Lower lobe of right lung (tissue), 2 donors: ENCODE measurements around the gene TRPC6. TPM values are rescaled to one million over a fixed set of nuclear protein-coding genes. Genes with fewer than 3 reads are reported as not detected.

ENCODE experiments used
- ATAC-seq, 2 donors: fragments of 200-7000 bp; cut with Tn5 transposase; one replicate each; pipeline ENCODE4 v1.9.1; 2020 to 2022; ENCODE audit warnings: mild to moderate bottlenecking in 2 of 2, moderate library complexity in 2 of 2
- DNase-seq: peaks from one replicate; pipeline ENCODE4 v3.0.0-alpha.2; 2020
- H3K27ac ChIP-seq: fragments of 200-600 bp; one replicate; pipeline ENCODE4 v1.8.0; 2022
- H3K27me3 ChIP-seq: fragments of 200-600 bp; one replicate; pipeline ENCODE4 v1.8.0; 2022; ENCODE audit warnings: low read depth
- H3K36me3 ChIP-seq: fragments of 200-600 bp; one replicate; pipeline ENCODE4 v1.8.0; 2022; ENCODE audit warnings: mild to moderate bottlenecking
- H3K4me1 ChIP-seq: fragments of 200-600 bp; one replicate; pipeline ENCODE4 v1.8.0; 2022
- H3K4me3 ChIP-seq: fragments of 200-600 bp; one replicate; pipeline ENCODE4 v1.8.0; 2022; ENCODE audit warnings: mild to moderate bottlenecking
- H3K9me3 ChIP-seq: fragments of 200-600 bp; one replicate; pipeline ENCODE4 v1.8.0; 2022
- CTCF ChIP-seq: fragments of 200-600 bp; IDR thresholded peaks from one replicate; pipeline ENCODE4 v1.8.0; 2022; ENCODE audit warnings: antibody characterized with exemption, mild to moderate bottlenecking
- intact Hi-C: fragments of 100-400 bp; cut with DNase I; formaldehyde crosslinking; loops from one replicate; pipeline ENCODE4 v1.11.0; 2022
- total RNA-seq: library from RNA; stranded (reverse); fragmentation: NEBNext Ultra II Directional; extraction: Animal tissue kit (Norgen Biotek cat#: 25700); gene quantifications from one replicate; pipeline ENCODE4 v1.2.1, GENCODE V29; 2021
- donor health status: DM: no; HTN: yes; CAD: no; lungs with severe emphysema.

Gene TRPC6
- total RNA-seq, 1 donor from 2014 or later = 13.9 TPM

GRCh38 chr11:101566626-101567025 lies 17.2 kb downstream of the TRPC6 start:
- DNase-seq (no peak), ATAC-seq (no peak)
- Histone ChIP-seq H3K4me1 (no peaks in the 10 kb centered on the region), H3K36me3 (no peaks in the 10 kb centered on the region), H3K4me3 (no peak overlapping the region), H3K27ac (no peak overlapping the region), H3K27me3 (no peaks in the 10 kb centered on the region), H3K9me3 (no peaks in the 10 kb centered on the region)
- intact Hi-C loops = no loop called here
- no peak for TF ChIP-seq CTCF

GRCh38 chr11:101563166-101563565 lies 20.6 kb downstream of the TRPC6 start:
- DNase-seq = no peak
- intact Hi-C loops = no loop called here
- TF ChIP-seq CTCF = no peak

GRCh38 chr11:101555366-101555765 lies 28.4 kb downstream of the TRPC6 start:
- peaks cover 9% of the 10 kb centered on the region for H3K4me1 ChIP-seq
- TF ChIP-seq CTCF = no peak
- no peak for ATAC-seq
- intact Hi-C loops = no loop called here
- no peaks in the 10 kb centered on the region for H3K9me3 ChIP-seq
- H3K4me3 ChIP-seq = no peak overlapping the region
- no peaks in the 10 kb centered on the region for H3K27me3 ChIP-seq
- no peaks in the 10 kb centered on the region for H3K36me3 ChIP-seq
- DNase-seq = no peak
- H3K27ac ChIP-seq = no peak overlapping the region

More at GRCh38 chr11:101563166-101563565, 20.6 kb downstream of the TRPC6 start:
- Histone ChIP-seq H3K9me3 (no peaks in the 10 kb centered on the region), H3K27ac (no peak overlapping the region), H3K4me3 (no peak overlapping the region), H3K4me1 (no peaks in the 10 kb centered on the region), H3K36me3 (no peaks in the 10 kb centered on the region), H3K27me3 (no peaks in the 10 kb centered on the region)
- ATAC-seq = no peak

- ATAC-seq = peak in 1 of 2 donors; percentile 52
These were observed 29.9 kb downstream of the TRPC6 start for GRCh38 chr11:101553891-101554292.

GRCh38 chr11:101552888-101553287 lies 30.9 kb downstream of the TRPC6 start:
- Histone ChIP-seq H3K4me1 (peaks cover 9% of the 10 kb centered on the region), H3K4me3 (no peak overlapping the region), H3K27ac (no peak overlapping the region), H3K36me3 (no peaks in the 10 kb centered on the region), H3K9me3 (no peaks in the 10 kb centered on the region), H3K27me3 (no peaks in the 10 kb centered on the region)
- no peak for DNase-seq
- peak; percentile 50 to 61 for ATAC-seq
- intact Hi-C loops = no loop called here
- no peak for TF ChIP-seq CTCF

More at GRCh38 chr11:101553891-101554292, 29.9 kb downstream of the TRPC6 start:
- H3K4me3 ChIP-seq = no peak overlapping the region
- peaks cover 9% of the 10 kb centered on the region for H3K4me1 ChIP-seq
- TF ChIP-seq CTCF = no peak
- no peaks in the 10 kb centered on the region for H3K9me3 ChIP-seq
- no peak for DNase-seq
- intact Hi-C loops = no loop called here
- no peaks in the 10 kb centered on the region for H3K27me3 ChIP-seq
- H3K27ac ChIP-seq = no peak overlapping the region
- no peaks in the 10 kb centered on the region for H3K36me3 ChIP-seq

- intact Hi-C loops = no loop called here
- no peak for TF ChIP-seq CTCF
- Histone ChIP-seq H3K36me3 (no peaks in the 10 kb centered on the region), H3K4me3 (no peak overlapping the region), H3K27ac (no peak overlapping the region), H3K9me3 (no peaks in the 10 kb centered on the region), H3K4me1 (no peaks in the 10 kb centered on the region), H3K27me3 (no peaks in the 10 kb centered on the region)
- DNase-seq (no peak), ATAC-seq (no peak)
These were observed 55.3 kb downstream of the TRPC6 start for GRCh38 chr11:101528541-101528940.
